Suprapubic skin (tissue), 4 donors: ENCODE results near the gene FRMD4A. TPM values are rescaled to one million over a fixed set of nuclear protein-coding genes. Genes with fewer than 3 reads are reported as not detected.

ENCODE experiments used
- DNase-seq, 2 donors: peaks; one replicate each; pipeline ENCODE4 v3.0.0-alpha.2; 2019; ENCODE audit warnings: low spot score in 2 of 2
- H3K27ac ChIP-seq: fragments of 200-600 bp; sonication (generic); one replicate; pipeline ENCODE4 v1.5.1; 2019
- H3K27me3 ChIP-seq: fragments of 200-600 bp; sonication (generic); one replicate; pipeline ENCODE4 v1.5.1; 2019
- H3K36me3 ChIP-seq: fragments of 200-600 bp; sonication (generic); one replicate; pipeline ENCODE4 v1.5.1; 2019
- H3K4me1 ChIP-seq: fragments of 200-600 bp; sonication (generic); one replicate; pipeline ENCODE4 v1.5.1; 2019
- H3K4me3 ChIP-seq: fragments of 200-600 bp; sonication (generic); one replicate; pipeline ENCODE4 v1.5.1; 2019; ENCODE audit warnings: mild to moderate bottlenecking
- H3K9me3 ChIP-seq: fragments of 200-600 bp; sonication (generic); one replicate; pipeline ENCODE4 v1.5.1; 2019
- CTCF ChIP-seq, 2 donors: fragments of 200-600 bp in 1 of 2; fragments of 450-650 bp in 1 of 2; sonication (generic) in 1 of 2; IDR thresholded peaks; one replicate each; pipeline ENCODE4 v1.5.1; 2016 to 2019; ENCODE audit warnings: antibody characterized with exemption in 2 of 2, mild to moderate bottlenecking in 1 of 2, moderate library complexity in 1 of 2
- EP300 ChIP-seq: sonication (generic); formaldehyde crosslinking; IDR thresholded peaks from one replicate; pipeline ENCODE4 v1.6.1; 2017; ENCODE audit warnings: antibody characterized with exemption
- POLR2A ChIP-seq, 2 donors: fragments of 450-650 bp; IDR thresholded peaks; one replicate each; pipeline ENCODE4 v1.6.1; 2017; ENCODE audit warnings: antibody characterized with exemption in 2 of 2, mild to moderate bottlenecking in 2 of 2, moderate library complexity in 2 of 2
- POLR2AphosphoS5 ChIP-seq, 3 donors: sonication (generic); formaldehyde crosslinking; IDR thresholded peaks; one replicate each; pipeline ENCODE4 v1.6.1; 2017; ENCODE audit warnings: antibody characterized with exemption in 3 of 3
- WGBS: methylation state at CpG from one replicate; pipeline ENCODE4 v1.1.5; 2018; 5-methylcytosine and 5-hydroxymethylcytosine counted together
- total RNA-seq, 4 donors: library from RNA; depleted of rRNA; stranded (reverse); fragments of >200 nt; gene quantifications; one replicate each; pipeline ENCODE4 v1.1.0, GENCODE V29; 2016

Gene FRMD4A
- total RNA-seq, 4 donors from 2014 or later, result 27.4 to 86.3 (median 58.0) TPM

- Histone ChIP-seq H3K27me3 (no peaks in the 10 kb centered on the region), H3K4me1 (peaks cover 36% of the 10 kb centered on the region), H3K4me3 (no peak overlapping the region), H3K36me3 (peaks cover 10% of the 10 kb centered on the region), H3K27ac (peak overlapping the region; percentile 50), H3K9me3 (no peaks in the 10 kb centered on the region)
- 34% methylated on average over 6 of the region's 6 CpGs for WGBS
- TF ChIP-seq CTCF (IDR thresholded peaks at IDR 0.05), result no peak
- no peak for TF ChIP-seq EP300
- no peak for TF ChIP-seq POLR2A (IDR thresholded peaks at IDR 0.05)
- no peak for TF ChIP-seq POLR2AphosphoS5 (IDR thresholded peaks at IDR 0.05)
- no peak for DNase-seq
Measured at GRCh38 chr10:13684806-13685482, 645.8 kb downstream of the FRMD4A start.

GRCh38 chr10:13684252-13684791 is 646.4 kb downstream of the FRMD4A start:
- Histone ChIP-seq H3K36me3 (peaks cover 10% of the 10 kb centered on the region), H3K27me3 (no peaks in the 10 kb centered on the region), H3K9me3 (no peaks in the 10 kb centered on the region), H3K4me3 (no peak overlapping the region), H3K27ac (peak overlapping the region; percentile 50), H3K4me1 (peaks cover 33% of the 10 kb centered on the region)
- no peak for DNase-seq
- TF ChIP-seq CTCF (IDR thresholded peaks at IDR 0.05), result no peak
- no peak for TF ChIP-seq POLR2AphosphoS5 (IDR thresholded peaks at IDR 0.05)
- TF ChIP-seq POLR2A (IDR thresholded peaks at IDR 0.05), result no peak
- no peak for TF ChIP-seq EP300
- 24% methylated on average over 17 of the region's 17 CpGs for WGBS

- H3K27me3 ChIP-seq, result no peaks in the 10 kb centered on the region
- no peak for DNase-seq
- peaks cover 10% of the 10 kb centered on the region for H3K36me3 ChIP-seq
- peaks cover 33% of the 10 kb centered on the region for H3K4me1 ChIP-seq
- no peak overlapping the region for H3K4me3 ChIP-seq
- 95% methylated on average over 13 of the region's 13 CpGs for WGBS
- no peak overlapping the region for H3K27ac ChIP-seq
- H3K9me3 ChIP-seq, result no peaks in the 10 kb centered on the region
- TF ChIP-seq EP300 (no peak), POLR2AphosphoS5 (IDR thresholded peaks at IDR 0.05) (no peak), POLR2A (IDR thresholded peaks at IDR 0.05) (no peak), CTCF (IDR thresholded peaks at IDR 0.05) (no peak)
Measured at GRCh38 chr10:13683017-13683416, 647.7 kb downstream of the FRMD4A start.

- WGBS, result 86% methylated on average over 7 of the region's 7 CpGs
- Histone ChIP-seq H3K27ac (no peak overlapping the region), H3K4me1 (peaks cover 31% of the 10 kb centered on the region), H3K4me3 (no peak overlapping the region), H3K27me3 (no peaks in the 10 kb centered on the region), H3K9me3 (no peaks in the 10 kb centered on the region), H3K36me3 (peaks cover 10% of the 10 kb centered on the region)
- no peak for DNase-seq
- no peak for TF ChIP-seq EP300
- TF ChIP-seq POLR2A (IDR thresholded peaks at IDR 0.05), result no peak
- TF ChIP-seq POLR2AphosphoS5 (IDR thresholded peaks at IDR 0.05), result no peak
- TF ChIP-seq CTCF (IDR thresholded peaks at IDR 0.05), result no peak
Measured at GRCh38 chr10:13681960-13682359, 648.8 kb downstream of the FRMD4A start.

DNA sequence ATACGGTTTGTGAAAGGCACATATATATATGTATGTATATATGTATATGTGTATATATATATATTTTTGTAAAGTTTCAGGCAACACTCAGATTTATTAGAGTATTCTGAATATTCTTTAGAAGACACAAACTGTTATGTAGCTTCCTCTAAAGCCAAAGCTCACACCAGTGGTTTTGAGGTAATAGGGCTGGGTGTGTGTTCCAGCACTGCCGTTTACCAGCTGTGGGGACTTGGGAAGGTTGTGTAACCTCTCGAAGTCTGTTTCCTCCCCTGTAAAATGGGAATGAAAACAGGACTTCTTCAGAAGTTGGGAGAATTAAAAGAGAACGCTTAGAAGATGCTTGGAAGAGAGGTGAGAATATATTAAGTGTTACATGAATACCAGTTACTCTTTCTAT is 649.2 kb downstream of the FRMD4A start:
- DNase-seq, result no peak
- no peak overlapping the region for H3K27ac ChIP-seq

More for the DNA sequence above, 649.2 kb downstream of the FRMD4A start:
- no peaks in the 10 kb centered on the region for H3K27me3 ChIP-seq
- no peak overlapping the region for H3K4me3 ChIP-seq
- peaks cover 10% of the 10 kb centered on the region for H3K36me3 ChIP-seq
- WGBS, result 69% methylated on average over 4 of the region's 4 CpGs
- TF ChIP-seq CTCF (IDR thresholded peaks at IDR 0.05), result no peak
- no peak for TF ChIP-seq EP300
- no peak for TF ChIP-seq POLR2A (IDR thresholded peaks at IDR 0.05)
- no peaks in the 10 kb centered on the region for H3K9me3 ChIP-seq
- H3K4me1 ChIP-seq, result peaks cover 27% of the 10 kb centered on the region
